Ishikawa (cell line): ENCODE results near the gene UBE2L3.

Source experiments
- CEBPB ChIP-seq: IDR thresholded peaks from 2 replicates; pipeline ENCODE4 v1.6.1; 2012
- CREB1 ChIP-seq: IDR thresholded peaks from 2 replicates; pipeline ENCODE4 v1.6.1; 2012; ENCODE audit warnings: low read depth
- EGR1 ChIP-seq: IDR thresholded peaks from 2 replicates; pipeline ENCODE4 v1.6.1; 2012
- EP300 ChIP-seq: IDR thresholded peaks from 2 replicates; pipeline ENCODE4 v1.6.1; 2012; ENCODE audit warnings: borderline replicate concordance
- FOXM1 ChIP-seq: IDR thresholded peaks from 2 replicates; pipeline ENCODE4 v1.6.1; 2012; ENCODE audit warnings: low read depth, borderline replicate concordance
- NFIC ChIP-seq: IDR thresholded peaks from 2 replicates; pipeline ENCODE4 v1.6.1; 2012
- RAD21 ChIP-seq: IDR thresholded peaks from 2 replicates; pipeline ENCODE4 v1.6.1; 2012; ENCODE audit warnings: low read depth
- TAF1 ChIP-seq: IDR thresholded peaks from 2 replicates; pipeline ENCODE4 v1.6.1; 2012; ENCODE audit warnings: low read depth, mild to moderate bottlenecking
- TCF12 ChIP-seq: IDR thresholded peaks from 2 replicates; pipeline ENCODE4 v1.6.1; 2012; ENCODE audit warnings: low read depth
- TEAD4 ChIP-seq: IDR thresholded peaks from 2 replicates; pipeline ENCODE4 v1.6.1; 2012
- YY1 ChIP-seq: IDR thresholded peaks from 2 replicates; pipeline ENCODE4 v1.6.1; 2012; ENCODE audit warnings: low read depth
- ZBTB7A ChIP-seq: IDR thresholded peaks from 2 replicates; pipeline ENCODE4 v1.6.1; 2012; ENCODE audit warnings: low read depth
- TF ChIP-seq, protein P1 (sequence below): IDR thresholded peaks from 2 replicates; pipeline ENCODE4 v1.6.1; 2012; ENCODE audit warnings: low read depth, mild to moderate bottlenecking
- TF ChIP-seq, protein P2 (sequence below): IDR thresholded peaks from 2 replicates; pipeline ENCODE4 v1.6.1; 2012
- TF ChIP-seq, protein P3 (sequence below): IDR thresholded peaks from 2 replicates; pipeline ENCODE4 v1.6.1; 2012

The UBE2L3 gene

DNA sequence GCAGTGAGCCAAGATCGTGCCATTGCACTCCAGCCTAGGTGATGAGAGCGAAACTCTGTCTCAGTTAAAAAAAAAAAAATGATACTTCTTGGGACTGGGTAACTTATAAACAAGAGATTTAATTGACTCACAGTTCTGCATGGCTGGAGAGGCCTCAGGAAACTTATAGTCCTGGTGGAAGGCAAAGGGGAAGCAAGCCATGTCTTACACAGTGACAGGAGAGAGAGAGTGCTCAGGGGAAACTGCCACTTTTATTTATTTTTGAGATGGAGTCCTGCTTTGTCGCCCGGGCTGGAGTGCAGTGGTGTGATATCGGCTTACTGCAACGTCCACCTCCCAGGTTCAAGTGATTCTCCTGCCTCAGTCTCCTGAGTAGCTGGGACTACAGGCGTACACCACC, 82.8 kb downstream of the UBE2L3 start:
- no peak for TF ChIP-seq RAD21
- TF ChIP-seq, protein P1, sequence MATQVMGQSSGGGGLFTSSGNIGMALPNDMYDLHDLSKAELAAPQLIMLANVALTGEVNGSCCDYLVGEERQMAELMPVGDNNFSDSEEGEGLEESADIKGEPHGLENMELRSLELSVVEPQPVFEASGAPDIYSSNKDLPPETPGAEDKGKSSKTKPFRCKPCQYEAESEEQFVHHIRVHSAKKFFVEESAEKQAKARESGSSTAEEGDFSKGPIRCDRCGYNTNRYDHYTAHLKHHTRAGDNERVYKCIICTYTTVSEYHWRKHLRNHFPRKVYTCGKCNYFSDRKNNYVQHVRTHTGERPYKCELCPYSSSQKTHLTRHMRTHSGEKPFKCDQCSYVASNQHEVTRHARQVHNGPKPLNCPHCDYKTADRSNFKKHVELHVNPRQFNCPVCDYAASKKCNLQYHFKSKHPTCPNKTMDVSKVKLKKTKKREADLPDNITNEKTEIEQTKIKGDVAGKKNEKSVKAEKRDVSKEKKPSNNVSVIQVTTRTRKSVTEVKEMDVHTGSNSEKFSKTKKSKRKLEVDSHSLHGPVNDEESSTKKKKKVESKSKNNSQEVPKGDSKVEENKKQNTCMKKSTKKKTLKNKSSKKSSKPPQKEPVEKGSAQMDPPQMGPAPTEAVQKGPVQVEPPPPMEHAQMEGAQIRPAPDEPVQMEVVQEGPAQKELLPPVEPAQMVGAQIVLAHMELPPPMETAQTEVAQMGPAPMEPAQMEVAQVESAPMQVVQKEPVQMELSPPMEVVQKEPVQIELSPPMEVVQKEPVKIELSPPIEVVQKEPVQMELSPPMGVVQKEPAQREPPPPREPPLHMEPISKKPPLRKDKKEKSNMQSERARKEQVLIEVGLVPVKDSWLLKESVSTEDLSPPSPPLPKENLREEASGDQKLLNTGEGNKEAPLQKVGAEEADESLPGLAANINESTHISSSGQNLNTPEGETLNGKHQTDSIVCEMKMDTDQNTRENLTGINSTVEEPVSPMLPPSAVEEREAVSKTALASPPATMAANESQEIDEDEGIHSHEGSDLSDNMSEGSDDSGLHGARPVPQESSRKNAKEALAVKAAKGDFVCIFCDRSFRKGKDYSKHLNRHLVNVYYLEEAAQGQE: no peak
- TF ChIP-seq TAF1: no peak
- TF ChIP-seq CREB1: no peak
- TF ChIP-seq EGR1: no peak
- no peak for TF ChIP-seq NFIC
- no peak for TF ChIP-seq ZBTB7A

DNA sequence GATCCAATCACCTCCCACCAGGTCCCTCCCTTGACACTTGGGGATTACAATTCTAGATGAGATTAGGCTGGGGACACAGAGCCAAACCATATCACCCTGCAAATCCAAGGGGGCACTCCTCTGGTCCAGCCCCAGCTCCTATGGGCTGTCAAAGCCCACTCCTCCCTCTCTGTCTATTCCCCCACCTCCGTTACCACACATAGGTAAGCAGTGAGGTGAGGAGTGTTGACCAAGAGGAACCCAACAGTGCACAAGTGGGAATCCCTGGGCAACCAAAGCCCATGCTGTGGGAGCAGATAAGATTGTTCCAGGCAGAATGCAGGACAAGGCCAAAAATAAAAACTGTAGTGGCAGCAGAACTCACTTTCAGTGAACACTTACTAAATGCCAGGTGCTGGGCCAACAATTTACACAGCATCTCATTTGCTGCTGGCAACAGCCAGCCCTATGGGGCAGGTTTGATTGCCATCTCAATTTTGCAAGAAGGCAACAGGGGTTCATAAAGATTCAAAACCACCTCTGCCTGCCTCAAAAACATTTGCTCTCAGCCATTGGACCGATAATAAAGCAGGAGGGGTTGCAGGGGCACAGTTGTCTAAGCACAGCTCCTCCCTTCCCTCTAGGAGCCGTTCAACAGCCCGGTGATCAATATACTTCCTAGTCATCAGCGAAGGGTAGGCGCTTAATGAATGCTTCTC, 83.5 kb downstream of the UBE2L3 start:
- TF ChIP-seq TAF1 (no peak), CEBPB (no peak), RAD21 (no peak), EP300 (no peak), TCF12 (no peak), CREB1 (no peak), TEAD4 (no peak), FOXM1 (no peak), NFIC (no peak), EGR1 (no peak), ZBTB7A (no peak), YY1 (no peak)
- TF ChIP-seq, protein P2, sequence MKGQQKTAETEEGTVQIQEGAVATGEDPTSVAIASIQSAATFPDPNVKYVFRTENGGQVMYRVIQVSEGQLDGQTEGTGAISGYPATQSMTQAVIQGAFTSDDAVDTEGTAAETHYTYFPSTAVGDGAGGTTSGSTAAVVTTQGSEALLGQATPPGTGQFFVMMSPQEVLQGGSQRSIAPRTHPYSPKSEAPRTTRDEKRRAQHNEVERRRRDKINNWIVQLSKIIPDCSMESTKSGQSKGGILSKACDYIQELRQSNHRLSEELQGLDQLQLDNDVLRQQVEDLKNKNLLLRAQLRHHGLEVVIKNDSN: no peak
- TF ChIP-seq, protein P1: no peak
- TF ChIP-seq, protein P3, sequence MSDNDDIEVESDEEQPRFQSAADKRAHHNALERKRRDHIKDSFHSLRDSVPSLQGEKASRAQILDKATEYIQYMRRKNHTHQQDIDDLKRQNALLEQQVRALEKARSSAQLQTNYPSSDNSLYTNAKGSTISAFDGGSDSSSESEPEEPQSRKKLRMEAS: no peak

DNA sequence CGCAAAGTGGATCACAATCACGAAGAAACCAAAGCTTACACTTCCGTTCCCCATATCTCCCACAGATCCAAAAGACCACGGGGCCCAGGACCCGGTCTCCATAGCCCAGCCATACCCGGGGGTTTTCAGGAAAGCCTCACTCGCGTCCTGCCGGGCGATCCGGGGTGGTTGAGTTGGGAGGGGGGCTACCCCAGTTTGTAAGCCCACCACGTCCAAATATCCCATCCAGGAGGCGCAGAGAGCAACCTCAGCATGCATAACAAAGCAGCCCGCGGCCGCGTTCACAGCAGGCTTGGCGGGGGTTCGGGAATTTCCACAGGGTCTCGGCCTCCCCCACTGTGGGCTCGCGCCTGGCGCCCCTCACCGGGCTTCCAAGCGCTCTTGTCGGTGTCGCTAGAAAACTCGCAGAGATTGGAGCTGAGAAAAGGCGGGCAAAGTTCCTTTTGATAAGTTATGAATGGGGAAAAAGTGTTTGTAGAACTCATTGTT, 84.1 kb downstream of the UBE2L3 start:
- no peak for TF ChIP-seq FOXM1
- no peak for TF ChIP-seq NFIC
- TF ChIP-seq TEAD4: no peak
- peak; percentile 11; the same call in 1 of the 2 replicates for TF ChIP-seq ZBTB7A
- TF ChIP-seq RAD21: no peak

DNA sequence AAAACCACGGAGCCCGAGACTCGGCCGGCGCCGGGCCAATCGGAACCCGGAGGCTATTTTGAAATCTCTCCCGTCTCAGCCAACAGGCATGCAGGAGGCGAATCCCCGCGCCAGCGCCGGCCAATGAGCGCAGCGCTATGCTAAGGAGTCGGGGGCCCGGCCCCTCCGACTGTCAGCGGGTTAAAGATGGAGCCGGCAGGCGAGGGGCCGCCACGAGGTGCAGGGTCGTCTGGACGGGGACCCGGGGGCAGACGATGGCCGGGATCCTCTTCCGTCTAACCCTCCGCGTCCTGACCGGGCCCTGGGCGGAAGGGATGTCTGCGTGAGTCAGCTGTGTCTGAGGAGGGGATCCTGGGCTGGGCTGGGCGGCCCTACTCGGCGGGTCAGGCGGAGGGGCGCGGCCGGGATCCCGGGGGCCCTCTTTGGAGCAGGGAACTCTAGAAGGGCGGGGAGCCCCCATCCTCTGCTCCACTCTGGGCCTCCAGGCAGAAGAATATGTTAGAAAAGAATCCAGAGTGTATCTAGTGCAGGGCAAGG, 84.6 kb downstream of the UBE2L3 start:
- TF ChIP-seq CEBPB: peak; percentile 60; the same call in 1 of the 2 replicates
- TF ChIP-seq, protein P3: peak; percentile 88
- TF ChIP-seq FOXM1: peak; percentile 76
- TF ChIP-seq TCF12: no peak
- no peak for TF ChIP-seq CREB1
- peak; percentile 84 for TF ChIP-seq YY1
- TF ChIP-seq, protein P2: 0 out of 2 replicates have a peak, but pooled peaks have one; percentile 20
- peak; percentile 89; the same call in 1 of the 2 replicates for TF ChIP-seq ZBTB7A
- peak; percentile 75 for TF ChIP-seq TAF1

DNA sequence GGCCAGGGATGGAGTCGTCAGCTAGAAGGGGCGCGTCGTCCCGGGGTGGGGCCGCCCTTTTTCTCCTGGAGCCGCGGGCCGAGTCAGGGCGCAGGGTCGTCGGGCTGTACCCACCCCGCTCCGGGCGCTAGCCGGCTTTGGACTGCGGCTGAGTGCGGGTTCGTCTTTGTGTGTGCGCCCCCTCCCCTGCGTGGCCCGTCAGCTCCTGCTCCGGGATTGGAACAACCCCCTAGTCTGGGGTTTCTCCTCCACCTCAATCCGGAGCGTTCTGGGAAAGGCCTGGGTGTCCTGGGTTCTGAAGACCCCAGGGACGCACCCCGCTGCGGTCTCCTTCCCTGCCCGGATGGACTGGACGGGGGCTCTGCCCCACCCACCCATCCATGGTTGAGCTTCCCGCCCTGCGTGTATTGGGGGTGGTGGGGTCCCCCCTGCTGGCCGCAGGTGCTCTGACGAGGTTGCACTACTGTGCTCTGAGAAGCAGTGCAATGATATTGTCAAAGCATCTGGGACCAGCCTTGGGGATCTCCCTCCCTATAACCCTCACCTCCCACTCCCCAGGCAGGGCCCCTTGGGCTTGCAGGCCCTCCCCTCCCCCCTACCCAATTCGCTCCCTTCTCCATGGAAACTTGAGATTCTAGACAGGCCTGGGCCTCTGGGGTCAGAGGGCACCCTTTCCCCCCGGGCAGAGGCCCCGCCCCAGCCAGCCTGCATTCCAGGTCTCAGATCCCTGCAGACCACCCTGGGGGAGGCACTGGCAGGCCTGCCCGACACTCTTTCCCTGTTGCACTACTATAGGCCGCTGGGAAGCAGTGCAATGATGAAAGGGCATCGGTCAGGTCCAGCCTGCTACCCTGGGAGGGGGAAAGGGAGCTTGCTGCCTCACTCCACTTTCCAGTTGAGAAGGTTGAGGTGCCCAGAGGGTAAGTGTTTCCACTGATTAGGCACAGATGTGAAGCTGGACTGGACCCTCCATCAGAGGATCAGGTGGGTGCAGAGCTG, 85.3 kb downstream of the UBE2L3 start:
- TF ChIP-seq CREB1 (no peak), NFIC (no peak), TAF1 (no peak)
- TF ChIP-seq, protein P1: no peak
- TF ChIP-seq, protein P3: no peak
